ENCODE data around the gene CBLN3. TPM values are rescaled to one million over a fixed set of nuclear protein-coding genes. Genes with fewer than 3 reads are reported as not detected.

Gene CBLN3
- total RNA-seq, 2 donors from 2014 or later, result 1.3 to 4.2 TPM

DNA sequence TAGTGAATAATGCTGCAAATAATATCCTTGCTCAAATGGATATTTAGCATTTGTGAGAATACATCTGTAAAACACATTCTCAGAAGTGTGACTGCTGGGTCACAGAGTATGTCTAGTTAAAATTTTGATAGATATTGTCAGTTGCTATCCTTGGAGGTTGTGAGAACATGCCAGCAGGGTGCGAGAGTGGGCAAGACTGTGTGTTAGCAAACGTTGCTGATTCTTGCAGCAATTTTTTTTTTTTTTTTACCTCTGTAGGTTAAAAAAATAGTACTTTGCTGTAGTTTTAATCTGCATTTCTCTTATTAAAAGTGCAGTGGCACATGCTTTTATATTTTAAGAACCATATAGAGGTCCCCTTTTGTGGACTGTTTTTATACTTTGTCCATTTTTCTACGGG, 35.2 kb downstream of the CBLN3 start:
- Histone ChIP-seq H3K27ac (no peak overlapping the region), H3K4me1 (ENCODE audit: control insufficient read depth in 1 of 2, low read depth in 2 of 2) (peaks cover 4 to 6% of the 10 kb centered on the region in 2 donors), H3K4me3 (no peak overlapping the region), H3K27me3 (replicated peaks; ENCODE audit: insufficient read depth) (no peaks in the 10 kb centered on the region), H3K36me3 (no peaks in the 10 kb centered on the region), H3K9me3 (no peaks in the 10 kb centered on the region)
- DNase-seq (ENCODE audit: low spot score) (no peak), ATAC-seq (ENCODE audit: insufficient number of reproducible peaks, low FRiP score, low read depth) (no peak)
- no peak for TF ChIP-seq CTCF (IDR thresholded peaks at IDR 0.05)

DNA sequence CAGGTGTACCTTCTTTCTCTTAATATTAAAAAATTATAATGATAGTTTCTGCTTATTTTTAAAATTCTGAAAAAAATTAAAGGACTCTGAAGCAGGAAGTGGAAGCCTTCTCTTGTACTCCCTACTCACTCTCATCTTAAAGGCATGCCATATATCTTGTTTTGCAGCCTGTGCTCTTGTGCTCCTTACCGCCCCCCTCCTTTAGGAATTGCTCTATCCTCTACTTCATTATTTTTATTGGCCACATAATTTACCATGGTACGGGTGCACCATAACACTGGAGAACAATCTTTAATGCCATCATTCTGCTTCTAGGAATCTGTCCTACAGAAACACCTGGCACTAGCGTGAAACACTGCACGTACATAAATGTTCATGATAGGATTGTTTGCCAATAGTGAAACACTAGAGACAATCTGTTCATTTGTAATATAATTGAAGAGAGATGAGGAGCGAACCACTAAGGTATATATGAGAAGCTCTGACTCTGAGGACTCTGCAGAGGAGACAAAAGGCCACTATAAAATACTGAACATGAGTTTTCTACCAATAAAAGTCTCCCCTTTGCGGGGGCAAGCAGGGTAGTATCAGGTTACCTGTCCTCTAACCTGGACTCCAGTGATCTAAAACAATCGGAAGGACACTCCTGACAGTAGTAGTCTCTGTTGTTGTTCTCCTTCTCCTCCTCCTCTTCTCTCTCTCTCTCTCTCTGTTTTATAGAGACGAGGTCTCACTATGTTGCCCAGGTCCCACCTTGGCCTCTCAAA, 37.0 kb downstream of the CBLN3 start:
- Histone ChIP-seq H3K27ac (no peak overlapping the region), H3K4me1 (ENCODE audit: control insufficient read depth in 1 of 2, low read depth in 2 of 2) (no peaks in the 10 kb centered on the region), H3K27me3 (replicated peaks; ENCODE audit: insufficient read depth) (no peaks in the 10 kb centered on the region), H3K36me3 (no peaks in the 10 kb centered on the region), H3K9me3 (no peaks in the 10 kb centered on the region), H3K4me3 (no peak overlapping the region)
- DNase-seq (ENCODE audit: low spot score) (no peak), ATAC-seq (ENCODE audit: insufficient number of reproducible peaks, low FRiP score, low read depth) (no peak)
- TF ChIP-seq CTCF (IDR thresholded peaks at IDR 0.05), result no peak

GRCh38 chr14:24390701-24391468, 38.6 kb downstream of the CBLN3 start:
- H3K4me1 ChIP-seq (ENCODE audit: control insufficient read depth in 1 of 2, low read depth in 2 of 2), result no peaks in the 10 kb centered on the region
- no peak for TF ChIP-seq CTCF (IDR thresholded peaks at IDR 0.05)
- no peaks in the 10 kb centered on the region for H3K9me3 ChIP-seq
- no peaks in the 10 kb centered on the region for H3K36me3 ChIP-seq
- H3K27ac ChIP-seq, result no peak overlapping the region
- no peak overlapping the region for H3K4me3 ChIP-seq
- H3K27me3 ChIP-seq (replicated peaks; ENCODE audit: insufficient read depth), result no peaks in the 10 kb centered on the region
- ATAC-seq (ENCODE audit: insufficient number of reproducible peaks, low FRiP score, low read depth) (no peak), DNase-seq (ENCODE audit: low spot score) (no peak)

DNA sequence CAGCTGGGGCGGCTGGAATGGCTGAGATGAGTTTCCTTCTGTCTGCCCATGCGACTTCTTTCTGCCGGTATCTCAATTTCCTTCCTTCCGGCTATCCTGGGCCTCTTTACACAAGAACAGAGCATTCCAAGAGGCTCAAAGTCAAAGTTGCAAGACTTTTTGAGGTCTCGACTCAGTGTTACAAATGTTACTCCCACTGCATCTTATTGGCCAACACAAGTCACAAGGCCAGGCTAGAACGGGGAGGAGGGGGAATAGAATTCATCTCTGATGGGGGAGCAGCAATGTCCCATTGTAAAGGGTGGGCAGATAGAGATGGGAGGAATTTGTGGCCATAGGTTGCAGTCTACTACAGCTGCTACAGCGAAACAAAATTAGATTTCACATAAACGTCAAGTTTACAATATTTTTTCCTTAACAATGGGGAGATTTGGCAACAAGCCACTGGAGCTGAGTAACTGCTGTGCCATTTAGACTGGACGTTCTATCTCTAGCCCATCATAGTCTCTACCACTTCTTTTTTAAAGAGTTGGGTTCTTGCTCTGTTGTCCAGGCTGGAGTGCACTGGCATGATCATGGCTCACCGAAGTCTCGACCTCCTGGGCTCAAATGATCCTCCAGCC, 40.1 kb downstream of the CBLN3 start:
- TF ChIP-seq CTCF (IDR thresholded peaks at IDR 0.05), result no peak
- H3K27me3 ChIP-seq (replicated peaks; ENCODE audit: insufficient read depth), result no peaks in the 10 kb centered on the region
- no peaks in the 10 kb centered on the region for H3K4me1 ChIP-seq (ENCODE audit: control insufficient read depth in 1 of 2, low read depth in 2 of 2)
- no peak overlapping the region for H3K27ac ChIP-seq
- no peak overlapping the region for H3K4me3 ChIP-seq
- DNase-seq (ENCODE audit: low spot score) (no peak), ATAC-seq (ENCODE audit: insufficient number of reproducible peaks, low FRiP score, low read depth) (no peak)
- H3K9me3 ChIP-seq, result no peaks in the 10 kb centered on the region
- H3K36me3 ChIP-seq, result no peaks in the 10 kb centered on the region
